Measurements from ENCODE around the gene HSFX4. TPM values are rescaled to one million over a fixed set of nuclear protein-coding genes. Genes with fewer than 3 reads are reported as not detected.
"Not testable (repeated sequence)": the region's sequence is repeated elsewhere in the genome, so short reads cannot be mapped to it uniquely, and the experiment has no call there.

Gene HSFX4
- polyA plus RNA-seq, 1 experiment, result not detected

GRCh38 chrX:149931355-149931754, 2.0 kb downstream of the HSFX4 start:
- POLR2A ChIA-PET; CTCF ChIA-PET; H3K27me3 ChIP-seq (ENCODE audit: control insufficient read depth, insufficient read depth, low read length); DNase-seq (ENCODE audit: low read depth); H3K36me3 ChIP-seq (ENCODE audit: control insufficient read depth, insufficient read depth, low read length); H3K4me3 ChIP-seq (ENCODE audit: low read depth, low read length): not testable (repeated sequence)

GRCh38 chrX:149932150-149932549, 2.8 kb downstream of the HSFX4 start:
- DNase-seq (ENCODE audit: low read depth); H3K36me3 ChIP-seq (ENCODE audit: control insufficient read depth, insufficient read depth, low read length); POLR2A ChIA-PET; H3K4me3 ChIP-seq (ENCODE audit: low read depth, low read length); CTCF ChIA-PET; H3K27me3 ChIP-seq (ENCODE audit: control insufficient read depth, insufficient read depth, low read length): not testable (repeated sequence)

- CTCF ChIA-PET; POLR2A ChIA-PET; H3K4me3 ChIP-seq (ENCODE audit: low read depth, low read length); DNase-seq (ENCODE audit: low read depth); H3K36me3 ChIP-seq (ENCODE audit: control insufficient read depth, insufficient read depth, low read length); H3K27me3 ChIP-seq (ENCODE audit: control insufficient read depth, insufficient read depth, low read length): not testable (repeated sequence)
Measured at GRCh38 chrX:149932970-149933369, 3.6 kb downstream of the HSFX4 start.

DNA sequence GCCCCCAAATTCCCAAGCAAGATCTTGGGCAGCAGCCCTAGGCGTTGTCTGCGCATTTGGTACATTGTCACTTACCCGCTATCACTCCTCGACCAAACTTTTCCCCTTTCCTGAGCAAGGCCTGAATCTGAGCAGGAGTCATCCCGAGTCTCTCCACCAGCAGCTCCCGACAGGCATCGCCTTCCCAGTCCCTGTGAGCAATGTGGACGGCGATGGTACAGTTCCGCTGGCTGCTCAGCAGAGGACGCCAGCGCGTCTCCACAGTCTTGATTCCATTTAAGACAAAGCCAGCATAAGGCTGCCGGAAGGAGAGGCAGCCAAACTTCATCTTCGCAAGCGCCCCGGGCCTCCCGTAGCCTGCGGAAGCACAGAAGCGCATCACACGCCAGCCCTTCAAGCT, 4.2 kb downstream of the HSFX4 start:
- H3K27me3 ChIP-seq (ENCODE audit: control insufficient read depth, insufficient read depth, low read length); H3K4me3 ChIP-seq (ENCODE audit: low read depth, low read length); POLR2A ChIA-PET; DNase-seq (ENCODE audit: low read depth); H3K36me3 ChIP-seq (ENCODE audit: control insufficient read depth, insufficient read depth, low read length); CTCF ChIA-PET: not testable (repeated sequence)

DNA sequence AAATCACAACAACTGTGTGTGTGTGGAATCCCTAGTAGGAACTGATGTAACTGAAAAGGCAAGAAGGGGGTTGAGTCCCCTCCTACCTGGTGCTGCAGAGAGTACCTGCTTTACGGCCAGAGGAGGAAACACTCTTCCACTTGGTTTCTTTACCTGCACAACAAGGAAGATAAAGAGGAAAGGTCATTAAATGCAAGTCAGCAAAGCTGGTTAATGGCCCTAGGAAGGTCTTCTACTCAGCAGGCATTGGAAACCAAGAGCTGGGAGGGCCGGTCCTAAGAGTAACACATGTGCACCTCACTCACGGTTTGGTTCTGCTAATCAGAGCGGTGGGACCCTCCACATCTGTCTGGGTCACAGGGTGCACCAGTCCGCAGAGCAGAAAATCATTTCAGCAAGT, 8.0 kb downstream of the HSFX4 start:
- POLR2A ChIA-PET; H3K27me3 ChIP-seq (ENCODE audit: control insufficient read depth, insufficient read depth, low read length); CTCF ChIA-PET; H3K36me3 ChIP-seq (ENCODE audit: control insufficient read depth, insufficient read depth, low read length); DNase-seq (ENCODE audit: low read depth): not testable (repeated sequence)
- H3K4me3 ChIP-seq (ENCODE audit: low read depth, low read length), result peak overlapping the region; percentile 82

DNA sequence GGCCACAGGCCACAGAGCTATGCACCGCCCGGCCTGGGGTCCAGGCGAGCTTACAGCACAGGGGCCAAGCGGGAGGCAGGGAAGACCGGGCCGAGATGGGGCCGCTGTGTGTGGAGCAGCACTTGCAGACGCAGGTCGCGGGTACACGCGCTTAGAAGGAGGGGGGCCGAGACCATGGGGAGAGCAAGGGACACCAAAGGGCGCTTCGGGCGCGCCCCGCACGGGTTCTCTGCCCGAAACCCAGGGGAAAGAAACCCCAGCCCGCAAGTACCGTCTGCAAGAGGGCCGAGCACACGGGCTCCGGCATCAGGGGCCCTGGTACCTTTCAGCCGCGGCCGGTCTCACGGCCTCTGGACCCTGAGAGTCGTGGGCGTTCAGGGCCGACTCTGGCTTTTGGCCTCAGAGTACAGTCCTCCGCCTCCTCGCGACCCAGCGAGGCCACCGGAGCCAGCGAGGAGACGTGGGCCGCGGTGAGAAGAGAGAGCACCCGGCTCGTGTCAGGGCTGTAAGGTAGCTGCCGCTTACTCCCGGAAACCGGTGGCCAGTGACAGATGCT, 8.6 kb downstream of the HSFX4 start:
- Histone ChIP-seq H3K36me3 (ENCODE audit: control insufficient read depth, insufficient read depth, low read length) (no peaks in the 10 kb centered on the region; the same call in 1 of the 2 replicates), H3K27me3 (ENCODE audit: control insufficient read depth, insufficient read depth, low read length) (no peaks in the 10 kb centered on the region), H3K4me3 (ENCODE audit: low read depth, low read length) (peak overlapping the region; percentile 82)
- ChIA-PET POLR2A (interaction anchor here (0.6 kb wide), 1 partner anchor 263 kb away, joined by 5 read pairs; no protein-coding TSS in a partner anchor), CTCF (no interaction called here)
- TF ChIP-seq CTCF (IDR thresholded peaks at IDR 0.05; ENCODE audit: insufficient read depth, low read depth, low read length), result no peak
- DNase-seq (ENCODE audit: low read depth), result no peak

- POLR2A ChIA-PET, result interaction anchor here (0.6 kb wide), 1 partner anchor 262 kb away, joined by 5 read pairs; no protein-coding TSS in a partner anchor
- peak; percentile 78 for TF ChIP-seq CTCF (IDR thresholded peaks at IDR 0.05; ENCODE audit: insufficient read depth, low read depth, low read length)
- CTCF ChIA-PET, result no interaction called here
- Histone ChIP-seq H3K36me3 (ENCODE audit: control insufficient read depth, insufficient read depth, low read length) (no peaks in the 10 kb centered on the region; the same call in 1 of the 2 replicates), H3K27me3 (ENCODE audit: control insufficient read depth, insufficient read depth, low read length) (no peaks in the 10 kb centered on the region), H3K4me3 (ENCODE audit: low read depth, low read length) (peak within 1 kb of the TSS; percentile 82)
- peak; percentile 94 for DNase-seq (ENCODE audit: low read depth)
Measured at GRCh38 chrX:149938427-149938880, 9.1 kb downstream of the HSFX4 start, which contains the start of gene EOLA2. TSS of gene EOLA2 (minus strand) at chrX:149938491. CDS start at chrX:149933874, 4,617 bp downstream.
